Activated CD4-positive, alpha-beta memory T cell treated with anti-CD3 and anti-CD28 coated beads, Interleukin-2, amount 10 ng/mL, durations not matched to agents 7 days and 5 days (primary cell): Measurements from ENCODE around the gene SFXN2. TPM values are rescaled to one million over a fixed set of nuclear protein-coding genes. Genes with fewer than 3 reads are reported as not detected.

ENCODE experiments used
- CTCF ChIA-PET: fragments of 350-600 bp; sonication (Branson Sonifier 250); formaldehyde crosslinking; loops from one replicate; lab custom pipeline; 2021; ENCODE audit warnings: antibody characterized with exemption, inconsistent platforms; lab: Charles Lee
- POLR2A ChIA-PET: fragments of 350-600 bp; sonication (Branson Sonifier 250); formaldehyde crosslinking; loops from one replicate; lab custom pipeline; 2021; ENCODE audit warnings: antibody characterized with exemption; lab: Charles Lee
- DNase-seq: peaks from one replicate; pipeline ENCODE4 v3.0.0-alpha.2; 2020
- H3K27ac Mint-ChIP-seq: one replicate; pipeline ENCODE4 v1.8.0; 2021; ENCODE audit warnings: mild to moderate bottlenecking, mixed read lengths
- H3K27me3 Mint-ChIP-seq: one replicate; pipeline ENCODE4 v1.8.0; 2021; ENCODE audit warnings: mixed read lengths
- H3K36me3 Mint-ChIP-seq: one replicate; pipeline ENCODE4 v1.8.0; 2021; ENCODE audit warnings: low read depth, mixed read lengths
- H3K4me1 Mint-ChIP-seq: one replicate; pipeline ENCODE4 v1.8.0; 2021; ENCODE audit warnings: mixed read lengths
- H3K4me3 Mint-ChIP-seq: one replicate; pipeline ENCODE4 v1.8.0; 2021; ENCODE audit warnings: mild to moderate bottlenecking, mixed read lengths
- H3K9me3 Mint-ChIP-seq: one replicate; pipeline ENCODE4 v1.8.0; 2021; ENCODE audit warnings: mixed read lengths
- total RNA-seq, 2 experiments: library from RNA; stranded (reverse); gene quantifications; one replicate each; pipeline ENCODE4 v1.2.3, GENCODE V29; 2021

Gene SFXN2
- total RNA-seq, 2 experiments from 2014 or later = 10.8 to 11.5 TPM

DNA sequence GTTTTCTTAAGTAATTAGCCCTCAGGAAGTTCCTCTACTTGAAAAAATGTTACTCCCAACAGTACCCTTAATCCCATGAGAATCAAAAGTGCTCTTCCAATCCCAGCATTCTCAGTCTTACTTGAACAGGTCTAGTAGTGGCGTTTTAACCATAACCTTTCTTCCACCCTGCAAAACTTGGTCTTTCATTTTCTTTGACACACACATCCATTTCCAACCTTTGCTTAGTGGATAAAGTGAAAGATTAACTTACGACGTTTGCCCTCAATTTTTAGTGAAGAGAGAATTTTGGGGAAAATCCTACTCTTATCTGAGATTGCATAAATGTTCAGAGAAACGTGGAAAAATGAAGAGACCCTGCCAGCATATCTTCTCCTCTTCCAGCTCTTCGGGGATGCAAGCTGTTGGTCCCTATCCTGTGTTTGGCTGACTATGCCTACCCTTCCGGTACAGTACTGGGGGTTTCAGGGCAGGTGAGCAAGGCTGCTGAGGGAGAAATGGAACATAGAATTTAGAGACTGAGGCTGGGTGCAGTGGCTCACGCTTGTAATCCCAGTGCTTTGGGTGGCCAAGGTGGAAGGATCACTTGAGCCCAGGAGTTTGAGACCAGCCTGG lies 48.1 kb downstream of the SFXN2 start:
- Mint-ChIP-seq H3K9me3 (no peaks in the 10 kb centered on the region), H3K27ac (no peak overlapping the region), H3K36me3 (peaks cover 32% of the 10 kb centered on the region), H3K4me3 (no peak overlapping the region), H3K4me1 (peaks cover 21% of the 10 kb centered on the region), H3K27me3 (no peaks in the 10 kb centered on the region)
- no peak for DNase-seq
- ChIA-PET CTCF (interaction anchor here (1.0 kb wide), 1 partner anchor 9 kb away, joined by 3 read pairs; no protein-coding TSS in a partner anchor), POLR2A (no interaction called here)

DNA sequence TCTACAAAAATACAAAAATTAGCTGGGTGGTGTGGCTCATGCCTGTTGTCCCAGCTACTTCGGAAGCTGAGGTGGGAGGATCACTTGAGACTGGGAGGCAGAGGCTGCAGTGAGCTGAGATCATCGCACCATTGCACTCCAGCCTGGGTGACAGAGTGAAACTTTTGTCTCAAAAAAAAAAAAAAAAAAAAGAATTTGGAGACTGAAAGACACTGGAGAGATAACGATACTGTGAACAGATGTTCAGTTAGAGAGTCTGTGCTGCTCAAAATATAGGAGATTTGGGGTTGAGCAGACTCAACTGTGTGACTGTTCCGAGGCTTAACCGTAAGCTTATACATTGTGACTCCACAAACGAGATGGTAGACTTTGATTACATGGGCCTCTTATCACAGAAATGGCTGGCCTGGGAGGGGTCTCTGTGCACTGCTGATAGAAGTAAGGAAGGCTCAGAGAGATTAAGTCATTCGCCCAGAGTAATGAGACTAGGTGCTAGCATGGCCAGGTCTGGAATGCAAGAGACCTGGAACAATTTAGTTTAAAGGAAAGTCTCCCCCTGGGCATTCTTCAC lies 48.7 kb downstream of the SFXN2 start:
- POLR2A ChIA-PET = no interaction called here
- no peak for DNase-seq
- Mint-ChIP-seq H3K27ac (no peak overlapping the region), H3K4me1 (peaks cover 25% of the 10 kb centered on the region), H3K9me3 (no peaks in the 10 kb centered on the region), H3K27me3 (no peaks in the 10 kb centered on the region), H3K36me3 (peaks cover 34% of the 10 kb centered on the region), H3K4me3 (no peak overlapping the region)
- CTCF ChIA-PET = interaction anchor here (1.0 kb wide), 1 partner anchor 10 kb away, joined by 3 read pairs; no protein-coding TSS in a partner anchor

DNA sequence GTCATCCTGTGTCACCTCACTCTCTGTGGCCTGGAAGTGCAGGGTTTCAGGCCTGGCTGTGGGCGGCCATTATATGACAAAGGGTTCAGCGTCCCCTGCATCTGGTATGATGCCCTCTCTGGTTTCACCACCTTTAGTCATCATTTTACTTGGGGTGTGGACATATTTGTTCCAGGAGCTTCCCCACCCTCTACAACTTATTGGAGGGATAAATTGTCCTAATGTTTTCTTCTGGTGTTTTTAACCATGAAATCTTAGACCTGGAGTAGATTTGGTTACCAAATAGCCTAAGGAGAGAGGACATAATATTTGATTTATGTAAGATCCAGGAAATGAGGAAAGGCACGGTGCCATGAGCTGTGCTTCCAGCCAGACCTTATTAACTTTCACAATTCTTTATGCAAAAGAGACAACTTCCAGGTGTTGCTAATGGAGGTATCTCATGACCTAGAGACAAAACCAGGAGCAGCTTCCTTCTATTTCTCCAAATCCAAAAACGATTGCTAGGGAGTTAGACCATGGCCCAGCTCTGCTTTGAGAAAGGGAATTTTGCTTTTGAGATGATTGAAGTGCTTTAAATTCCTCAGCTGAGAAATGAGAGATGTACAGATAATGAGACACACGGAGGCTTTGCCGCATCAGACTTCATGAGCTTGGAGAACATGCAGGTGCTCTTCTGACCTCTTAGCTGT lies 50.2 kb downstream of the SFXN2 start:
- H3K4me3 Mint-ChIP-seq = no peak overlapping the region
- ChIA-PET POLR2A (no interaction called here), CTCF (interaction anchor here (1.3 kb wide), 1 partner anchor 11 kb away, joined by 4 read pairs; no protein-coding TSS in a partner anchor)
- H3K4me1 Mint-ChIP-seq = peaks cover 22% of the 10 kb centered on the region
- H3K27me3 Mint-ChIP-seq = no peaks in the 10 kb centered on the region
- DNase-seq = no peak
- H3K27ac Mint-ChIP-seq = no peak overlapping the region
- no peaks in the 10 kb centered on the region for H3K9me3 Mint-ChIP-seq
- H3K36me3 Mint-ChIP-seq = peaks cover 24% of the 10 kb centered on the region

GRCh38 chr10:102765336-102765735 lies 50.9 kb downstream of the SFXN2 start:
- Mint-ChIP-seq H3K27ac (no peak overlapping the region), H3K27me3 (no peaks in the 10 kb centered on the region), H3K36me3 (peaks cover 25% of the 10 kb centered on the region), H3K4me3 (no peak overlapping the region), H3K4me1 (peaks cover 29% of the 10 kb centered on the region), H3K9me3 (no peaks in the 10 kb centered on the region)
- POLR2A ChIA-PET = no interaction called here
- CTCF ChIA-PET = interaction anchor here (1.3 kb wide), 1 partner anchor 12 kb away, joined by 4 read pairs; no protein-coding TSS in a partner anchor
- no peak for DNase-seq

GRCh38 chr10:102767428-102768160 lies 53.2 kb downstream of the SFXN2 start:
- no peak for DNase-seq
- Mint-ChIP-seq H3K9me3 (no peaks in the 10 kb centered on the region), H3K36me3 (peaks cover 23% of the 10 kb centered on the region), H3K27ac (no peak overlapping the region), H3K27me3 (no peaks in the 10 kb centered on the region), H3K4me3 (no peak overlapping the region), H3K4me1 (peaks cover 39% of the 10 kb centered on the region)
- POLR2A ChIA-PET = no interaction called here
- CTCF ChIA-PET = no interaction called here

GRCh38 chr10:102769375-102770107 lies 55.1 kb downstream of the SFXN2 start:
- H3K27ac Mint-ChIP-seq = no peak overlapping the region
- DNase-seq = no peak
- no peak overlapping the region for H3K4me3 Mint-ChIP-seq
- no peaks in the 10 kb centered on the region for H3K27me3 Mint-ChIP-seq
- peaks cover 14% of the 10 kb centered on the region for H3K36me3 Mint-ChIP-seq
- H3K4me1 Mint-ChIP-seq = peaks cover 49% of the 10 kb centered on the region
- ChIA-PET POLR2A (interaction anchor here (1.3 kb wide), 1 partner anchor 20 kb away, joined by 3 read pairs; no protein-coding TSS in a partner anchor), CTCF (interaction anchor here (0.6 kb wide), 1 partner anchor 197 kb away, joined by 3 read pairs; no protein-coding TSS in a partner anchor)
- no peaks in the 10 kb centered on the region for H3K9me3 Mint-ChIP-seq

- H3K4me1 Mint-ChIP-seq = peaks cover 49% of the 10 kb centered on the region
- H3K4me3 Mint-ChIP-seq = no peak overlapping the region
- ChIA-PET CTCF (interaction anchor here (0.6 kb wide), 1 partner anchor 198 kb away, joined by 3 read pairs; no protein-coding TSS in a partner anchor), POLR2A (interaction anchor here (1.3 kb wide), 1 partner anchor 19 kb away, joined by 3 read pairs; no protein-coding TSS in a partner anchor)
- no peaks in the 10 kb centered on the region for H3K9me3 Mint-ChIP-seq
- no peak for DNase-seq
- H3K27me3 Mint-ChIP-seq = no peaks in the 10 kb centered on the region
- H3K27ac Mint-ChIP-seq = no peak overlapping the region
- peaks cover 13% of the 10 kb centered on the region for H3K36me3 Mint-ChIP-seq
These were observed 55.7 kb downstream of the SFXN2 start for GRCh38 chr10:102770108-102770482.

DNA sequence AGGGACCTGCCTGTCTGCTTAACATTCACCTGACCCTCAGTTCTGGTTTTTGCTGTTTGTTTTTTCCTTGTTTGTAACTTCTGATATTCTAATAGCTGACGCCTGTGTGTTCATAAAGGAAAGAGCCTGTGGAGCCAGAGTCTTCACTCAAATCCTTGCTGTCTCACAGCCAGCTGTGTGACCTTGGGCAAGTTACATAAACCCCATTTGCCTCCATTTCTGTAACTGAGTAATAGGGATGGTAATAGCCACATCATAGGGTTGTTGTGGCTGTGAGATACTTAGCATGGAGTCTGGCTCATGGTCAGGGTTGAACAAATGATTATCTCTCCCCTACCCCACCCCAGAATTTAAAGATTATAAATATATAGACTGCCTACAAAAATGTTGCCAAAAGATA lies 56.4 kb downstream of the SFXN2 start:
- DNase-seq = no peak
- H3K4me1 Mint-ChIP-seq = peaks cover 49% of the 10 kb centered on the region
- no peak overlapping the region for H3K4me3 Mint-ChIP-seq
- POLR2A ChIA-PET = interaction anchor here (1.3 kb wide), 1 partner anchor 19 kb away, joined by 3 read pairs; no protein-coding TSS in a partner anchor
- no peaks in the 10 kb centered on the region for H3K9me3 Mint-ChIP-seq
- H3K27me3 Mint-ChIP-seq = no peaks in the 10 kb centered on the region
- H3K27ac Mint-ChIP-seq = no peak overlapping the region
- H3K36me3 Mint-ChIP-seq = peaks cover 6% of the 10 kb centered on the region
- CTCF ChIA-PET = no interaction called here

- Mint-ChIP-seq H3K27me3 (no peaks in the 10 kb centered on the region), H3K27ac (no peak overlapping the region), H3K4me1 (peaks cover 37% of the 10 kb centered on the region), H3K9me3 (no peaks in the 10 kb centered on the region), H3K36me3 (peaks cover 4% of the 10 kb centered on the region), H3K4me3 (no peak overlapping the region)
- ChIA-PET CTCF (interaction anchor here (0.6 kb wide), 1 partner anchor 232 kb away, joined by 3 read pairs; no protein-coding TSS in a partner anchor), POLR2A (no interaction called here)
- DNase-seq = no peak
These were observed 58.9 kb downstream of the SFXN2 start for GRCh38 chr10:102773320-102773719.

DNA sequence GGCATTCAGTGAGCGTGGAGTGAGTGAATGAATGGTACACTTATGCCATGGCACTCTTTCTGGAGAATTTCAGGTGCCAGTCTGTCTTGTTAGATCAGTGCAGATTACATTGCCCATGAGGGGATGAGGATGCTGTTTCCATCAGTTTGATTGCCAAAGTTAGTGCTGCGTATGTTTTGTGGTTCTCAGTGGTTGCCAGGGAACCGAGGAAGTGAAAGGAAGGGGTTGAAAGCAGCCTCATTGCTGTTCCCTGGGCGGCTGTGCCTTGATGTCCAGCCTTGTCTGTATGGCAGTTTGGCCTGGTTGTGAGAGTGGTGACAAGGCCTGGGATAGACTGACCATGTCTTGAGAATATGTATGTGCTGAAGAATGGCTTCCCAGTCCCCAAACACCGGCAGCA lies 59.5 kb downstream of the SFXN2 start:
- Mint-ChIP-seq H3K27me3 (no peaks in the 10 kb centered on the region), H3K36me3 (peaks cover 4% of the 10 kb centered on the region), H3K4me1 (peaks cover 37% of the 10 kb centered on the region), H3K4me3 (no peak overlapping the region), H3K27ac (no peak overlapping the region), H3K9me3 (no peaks in the 10 kb centered on the region)
- ChIA-PET POLR2A (no interaction called here), CTCF (no interaction called here)
- no peak for DNase-seq

DNA sequence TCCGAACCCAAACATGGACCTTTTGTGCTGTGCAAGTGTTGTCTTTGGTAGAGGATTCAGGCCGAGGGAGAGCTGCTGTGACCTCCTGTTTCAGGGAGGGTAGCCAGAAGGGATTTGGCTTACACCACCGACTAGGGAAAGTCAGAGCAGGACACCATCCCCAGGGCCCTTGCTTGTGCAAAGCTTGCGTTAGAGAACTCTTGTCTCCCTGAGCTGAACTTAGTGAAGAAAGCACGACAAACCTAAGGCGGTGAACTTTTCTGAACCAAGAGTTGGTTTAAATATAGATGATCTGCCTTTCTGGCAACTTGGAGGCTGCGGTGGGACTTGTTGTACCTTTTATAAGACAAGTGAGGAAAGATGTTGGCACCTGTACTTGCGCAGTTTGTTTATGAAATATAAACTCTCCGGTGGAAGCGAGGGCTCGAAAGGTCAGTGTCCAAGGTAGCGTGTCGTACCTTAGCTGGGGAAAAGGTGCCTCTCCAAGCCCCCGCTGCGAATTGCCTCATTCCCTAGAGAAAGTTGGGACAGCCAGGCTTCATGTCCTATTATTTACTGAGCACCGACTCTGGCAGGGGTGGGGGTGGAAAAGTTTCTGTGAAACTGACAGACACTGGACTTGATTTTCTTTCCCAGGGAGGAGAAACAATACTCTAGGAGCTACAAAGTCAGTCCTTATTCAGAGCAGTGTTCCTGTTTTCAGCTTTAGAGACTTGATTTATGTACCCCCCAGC lies 60.9 kb downstream of the SFXN2 start:
- Mint-ChIP-seq H3K9me3 (no peaks in the 10 kb centered on the region), H3K27me3 (no peaks in the 10 kb centered on the region), H3K4me1 (peaks cover 25% of the 10 kb centered on the region), H3K27ac (no peak overlapping the region), H3K36me3 (peaks cover 8% of the 10 kb centered on the region), H3K4me3 (no peak overlapping the region)
- POLR2A ChIA-PET = no interaction called here
- CTCF ChIA-PET = interaction anchor here (0.8 to 1.7 kb wide), 3 partner anchors 14 to 23 kb away, joined by 3 to 5 read pairs (median 3); no protein-coding TSS in a partner anchor
- DNase-seq = no peak
